Pons (tissue), 1 donor: ENCODE data around the gene GART.
"Not testable (repeated sequence)": the region's sequence is repeated elsewhere in the genome, so short reads cannot be mapped to it uniquely, and the experiment has no call there.

ENCODE experiments used
- DNase-seq: peaks from one replicate; pipeline ENCODE4 v3.0.0-alpha.2; 2016; ENCODE audit warnings: low spot score

The GART gene

DNA sequence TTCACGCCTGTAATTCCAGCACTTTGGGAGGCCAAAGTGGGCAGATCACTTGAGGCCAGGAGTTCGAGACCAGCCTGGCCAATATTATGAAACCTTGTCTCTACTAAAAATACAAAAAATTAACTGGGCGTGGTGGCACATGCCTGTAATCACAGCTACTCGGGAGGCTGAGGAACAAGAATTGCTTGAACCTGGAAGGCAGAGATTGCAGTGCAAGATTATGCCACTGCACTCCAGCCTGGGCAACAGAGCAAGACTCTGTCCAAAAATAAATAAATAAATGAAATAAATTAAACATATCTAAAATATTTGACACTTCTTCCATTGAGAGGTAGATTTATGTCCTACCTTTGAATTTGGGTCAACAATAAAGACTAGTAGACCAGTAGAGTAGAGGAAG is 72.7 kb downstream of the GART start:
- not testable (repeated sequence) for DNase-seq

GRCh38 chr21:33461538-33462250 is 80.2 kb downstream of the GART start:
- DNase-seq: no peak

GRCh38 chr21:33458861-33459260 is 83.1 kb downstream of the GART start:
- no peak for DNase-seq

- DNase-seq: no peak
These were observed 86.1 kb downstream of the GART start for GRCh38 chr21:33455686-33456446.
